Ectodermal cell (in vitro differentiated cells): ENCODE measurements around the gene MYL12A.
"Not testable (repeated sequence)": the region's sequence is repeated elsewhere in the genome, so short reads cannot be mapped to it uniquely, and the experiment has no call there.

Experiments
- H3K27ac ChIP-seq: 2 replicates; pipeline ENCODE4 v1.7.0; 2013; ENCODE audit warnings: mild to moderate bottlenecking, low read depth, low read length; ENCODE audit not compliant: insufficient read depth, poor library complexity, severe bottlenecking
- H3K27me3 ChIP-seq: 2 replicates; pipeline ENCODE4 v1.7.0; 2013; ENCODE audit warnings: mild to moderate bottlenecking, low read length; ENCODE audit not compliant: insufficient read depth, control insufficient read depth, poor library complexity, severe bottlenecking
- H3K36me3 ChIP-seq: one replicate; pipeline ENCODE4 v1.7.0; 2013; ENCODE audit warnings: low read length; ENCODE audit not compliant: control insufficient read depth, insufficient read depth
- H3K4me1 ChIP-seq: one replicate; pipeline ENCODE4 v1.7.0; 2013; ENCODE audit warnings: low read length; ENCODE audit not compliant: control insufficient read depth, insufficient read depth
- H3K4me3 ChIP-seq: 2 replicates; pipeline ENCODE4 v1.7.0; 2013; ENCODE audit warnings: low read depth, low read length, control low read depth; ENCODE audit not compliant: insufficient read depth
- H3K9me3 ChIP-seq: 2 replicates; pipeline ENCODE4 v1.7.0; 2013; ENCODE audit warnings: mild to moderate bottlenecking, low read length, moderate library complexity; ENCODE audit not compliant: control insufficient read depth
- WGBS, 2 experiments: methylation state at CpG; one replicate each; pipeline ENCODE4 v1.1.7; 2013; ENCODE audit warnings: missing lambda C conversion rate in 2 of 2; 5-methylcytosine and 5-hydroxymethylcytosine counted together

Gene MYL12A

DNA sequence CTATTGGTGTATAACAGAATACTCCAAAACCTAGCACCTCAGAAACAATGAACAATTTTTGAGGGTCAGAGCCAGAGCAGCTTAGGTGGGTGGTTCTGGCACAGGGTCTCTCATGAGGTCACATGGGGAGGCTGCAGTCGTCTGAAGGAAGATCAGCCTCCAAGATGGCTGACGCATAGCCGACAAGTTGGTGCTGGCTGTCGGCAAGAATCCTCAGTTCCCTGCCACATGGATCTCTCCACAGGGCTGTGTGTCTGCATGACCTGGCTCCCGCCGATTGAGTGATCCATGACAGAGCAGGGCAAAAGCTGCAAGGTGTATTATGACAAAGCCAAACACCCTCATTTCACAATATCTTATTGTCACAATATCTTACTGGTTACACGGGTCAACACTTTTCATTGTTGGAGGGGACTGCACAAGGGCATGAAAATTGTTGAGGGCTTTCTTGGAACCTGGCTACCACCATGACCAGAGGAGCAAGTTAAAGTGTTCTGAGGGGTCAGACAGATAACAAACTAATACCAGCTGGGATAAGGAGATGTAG is 18.5 kb downstream of the MYL12A start:
- Histone ChIP-seq H3K4me1 (peaks cover 9% of the 10 kb centered on the region), H3K27ac (no peak overlapping the region), H3K4me3 (no peak overlapping the region), H3K27me3 (no peaks in the 10 kb centered on the region), H3K36me3 (no peaks in the 10 kb centered on the region), H3K9me3 (no peaks in the 10 kb centered on the region)
- WGBS, 2 experiments: 60 to 68% methylated on average over 7 of the region's 7 CpGs

DNA sequence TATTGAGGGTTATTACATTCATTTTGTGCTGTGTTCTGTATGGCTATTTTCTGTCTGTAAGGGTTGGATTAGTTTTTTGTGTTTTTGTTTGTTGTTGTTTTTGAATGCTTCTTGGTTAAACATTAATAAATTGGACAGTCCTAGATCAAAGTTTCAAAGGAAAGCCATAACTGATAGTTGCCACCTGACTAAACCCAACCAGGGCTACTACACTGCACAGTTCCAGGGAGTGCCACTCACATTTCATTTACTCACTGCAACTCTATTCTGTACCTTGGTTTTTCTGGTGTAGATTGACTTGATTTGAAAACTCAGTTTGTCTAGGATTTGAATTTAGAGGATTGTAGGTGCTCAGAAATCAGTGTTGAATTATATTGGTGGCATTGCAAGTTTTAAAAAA is 20.7 kb downstream of the MYL12A start:
- Histone ChIP-seq H3K4me1 (peaks cover 6% of the 10 kb centered on the region), H3K27ac (no peak overlapping the region), H3K9me3 (no peaks in the 10 kb centered on the region), H3K36me3 (no peaks in the 10 kb centered on the region), H3K27me3 (no peaks in the 10 kb centered on the region), H3K4me3 (no peak overlapping the region)

DNA sequence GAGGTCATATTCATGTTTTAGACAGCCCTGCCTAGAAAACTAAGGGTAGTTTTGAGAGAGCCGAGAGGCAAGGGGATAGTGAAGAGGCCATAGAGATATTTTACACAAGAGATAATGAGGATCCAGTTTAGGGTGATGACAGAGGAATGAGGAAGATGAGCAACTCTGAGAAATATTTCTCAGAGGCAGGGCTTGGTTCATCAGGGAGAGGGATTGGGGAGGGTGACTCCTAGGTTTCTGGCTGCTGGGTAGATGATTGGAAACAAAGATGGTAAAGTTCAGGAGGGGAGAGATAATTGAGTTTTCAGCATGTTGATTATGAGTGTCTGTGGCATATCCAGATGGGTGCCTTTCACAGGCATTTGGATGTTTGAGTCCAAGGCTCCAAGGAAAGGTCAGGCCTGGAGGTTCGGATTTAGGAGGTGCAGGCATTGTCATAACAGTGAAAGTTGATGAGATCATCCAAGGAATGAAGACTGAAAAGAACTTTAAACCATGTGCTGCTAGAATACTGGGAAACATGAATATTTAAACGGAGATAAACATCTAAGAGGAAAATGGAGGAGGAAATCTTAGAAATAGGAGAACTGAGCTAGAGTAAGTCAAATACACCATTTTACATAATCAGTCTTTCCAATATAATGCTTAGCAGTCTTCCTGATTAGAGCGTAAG is 21.8 kb downstream of the MYL12A start:
- Histone ChIP-seq H3K27ac (no peak overlapping the region), H3K4me3 (no peak overlapping the region), H3K36me3 (peaks cover 3% of the 10 kb centered on the region), H3K9me3 (no peaks in the 10 kb centered on the region), H3K4me1 (no peaks in the 10 kb centered on the region), H3K27me3 (no peaks in the 10 kb centered on the region)
- 93 to 95% methylated on average over 4 of the region's 4 CpGs for WGBS, 2 experiments

DNA sequence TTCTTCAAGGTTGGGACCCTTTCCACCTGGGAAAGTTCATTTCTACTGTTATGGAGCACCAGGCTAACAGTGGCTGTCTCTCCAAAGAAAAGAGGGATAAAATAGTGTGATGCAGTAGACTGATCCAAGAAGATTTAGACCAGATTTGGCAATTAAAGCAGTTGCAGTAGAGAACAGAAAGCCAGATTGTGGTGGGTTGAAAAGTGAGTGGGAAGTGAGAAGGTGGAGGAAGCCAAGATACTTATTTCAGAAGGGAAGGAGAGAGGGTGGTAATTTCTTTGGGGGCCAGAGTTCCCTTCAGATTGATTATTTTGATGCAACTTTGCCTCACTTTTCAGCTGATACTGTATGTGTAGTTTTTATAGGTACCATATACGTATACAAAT is 22.3 kb downstream of the MYL12A start:
- H3K4me1 ChIP-seq: no peaks in the 10 kb centered on the region
- no peak overlapping the region for H3K4me3 ChIP-seq
- WGBS, 2 experiments: no CpG with 5 or more reads among the region's 1 CpG
- no peaks in the 10 kb centered on the region for H3K27me3 ChIP-seq
- H3K9me3 ChIP-seq: no peaks in the 10 kb centered on the region
- peaks cover 3% of the 10 kb centered on the region for H3K36me3 ChIP-seq
- no peak overlapping the region for H3K27ac ChIP-seq

DNA sequence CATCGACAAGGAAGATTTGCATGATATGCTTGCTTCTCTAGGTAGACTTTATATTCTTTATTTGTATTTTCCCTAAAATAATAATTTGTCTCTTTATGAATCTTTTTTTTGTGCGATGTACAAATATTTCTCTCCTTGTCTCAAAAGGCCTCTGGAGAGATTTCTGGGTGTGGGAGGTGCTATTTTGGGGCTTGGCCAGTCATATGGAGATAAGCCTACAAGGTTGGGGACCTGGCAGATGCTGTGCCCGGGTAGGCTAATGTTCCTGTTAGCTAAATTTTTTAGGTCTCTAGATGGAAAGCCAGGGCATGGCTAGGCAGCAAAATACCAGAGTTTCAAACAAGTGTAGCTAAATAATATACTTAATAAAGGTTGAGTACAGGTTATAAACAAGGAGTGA is 25.4 kb downstream of the MYL12A start:
- Histone ChIP-seq H3K4me1 (no peaks in the 10 kb centered on the region), H3K9me3 (no peaks in the 10 kb centered on the region), H3K36me3 (peaks cover 7% of the 10 kb centered on the region), H3K27me3 (no peaks in the 10 kb centered on the region), H3K4me3 (no peak overlapping the region), H3K27ac (no peak overlapping the region)
- WGBS, 2 experiments: 50 to 63% methylated on average over 2 to 3 of the region's 3 CpGs

DNA sequence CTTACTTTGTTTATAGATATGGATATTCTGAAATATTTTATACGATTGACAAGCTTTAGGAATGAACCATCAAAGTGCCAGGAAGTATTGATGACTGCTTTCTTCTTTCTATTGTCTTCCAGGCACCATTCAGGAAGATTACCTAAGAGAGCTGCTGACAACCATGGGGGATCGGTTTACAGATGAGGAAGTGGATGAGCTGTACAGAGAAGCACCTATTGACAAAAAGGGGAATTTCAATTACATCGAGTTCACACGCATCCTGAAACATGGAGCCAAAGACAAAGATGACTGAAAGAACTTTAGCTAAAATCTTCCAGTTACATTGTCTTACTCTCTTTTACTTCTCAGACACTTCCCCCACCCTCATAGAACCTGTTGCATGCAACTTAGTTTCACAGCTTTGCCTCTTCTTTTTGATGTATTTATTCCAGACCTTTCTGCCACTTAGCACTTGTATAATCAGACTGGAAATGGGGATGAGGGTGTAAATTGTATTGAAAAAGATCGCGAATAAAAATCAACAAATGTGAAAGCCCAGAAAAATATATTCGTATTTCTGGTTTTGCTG is 30.1 kb downstream of the MYL12A start:
- not testable (repeated sequence) for H3K27me3 ChIP-seq, H3K27ac ChIP-seq, H3K4me3 ChIP-seq, H3K36me3 ChIP-seq, H3K9me3 ChIP-seq, H3K4me1 ChIP-seq
- WGBS, 2 experiments: 86 to 87% methylated on average over 5 to 7 of the region's 7 CpGs

DNA sequence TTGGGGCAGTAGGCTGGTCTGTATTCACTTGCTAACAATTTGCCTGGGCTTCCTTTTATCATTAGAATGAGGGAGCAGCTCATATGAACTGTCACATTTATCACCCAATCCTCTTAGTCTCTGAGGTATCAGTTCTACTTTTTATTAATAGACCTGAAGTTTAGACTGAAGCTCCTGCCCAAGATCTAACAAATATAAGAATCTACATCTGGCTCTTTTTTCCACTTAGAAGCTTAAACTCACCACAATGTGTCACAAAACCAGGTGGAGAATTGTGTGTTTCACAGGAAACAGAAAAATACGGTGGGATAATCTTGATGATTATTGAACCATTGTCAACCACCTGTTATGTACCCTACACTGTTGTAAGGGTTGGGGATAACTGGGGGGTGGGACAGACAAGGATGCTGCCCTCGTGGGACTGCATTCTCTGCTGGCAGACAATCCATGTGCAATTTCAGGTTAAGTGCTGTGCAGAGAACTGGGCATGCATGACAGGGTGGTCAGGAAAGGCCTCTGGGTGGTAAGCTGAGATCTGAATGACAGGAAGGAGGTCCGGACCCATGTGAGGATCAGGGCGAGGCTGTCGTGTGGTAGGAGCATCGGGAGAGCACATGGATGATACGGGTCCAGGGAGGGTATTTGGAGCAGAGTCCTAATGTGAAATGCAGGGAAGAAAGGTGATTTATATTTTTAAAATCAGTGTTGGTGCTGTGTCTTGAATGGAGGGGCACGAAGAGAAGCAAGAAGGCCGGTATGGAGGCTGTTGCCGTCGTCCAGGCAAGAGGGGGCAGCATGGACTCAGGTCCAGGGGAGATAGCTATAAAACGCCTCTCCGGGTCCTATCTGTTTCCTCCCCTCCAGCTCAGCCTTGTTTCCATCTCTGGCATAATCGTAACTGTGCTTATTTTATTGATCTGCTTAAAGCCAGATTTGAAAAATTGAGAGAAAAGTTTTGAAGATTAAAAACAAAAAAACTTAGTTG is 31.9 kb downstream of the MYL12A start:
- WGBS, 2 experiments: 72 to 73% methylated on average over 14 of the region's 14 CpGs
- no peaks in the 10 kb centered on the region for H3K27me3 ChIP-seq
- H3K4me1 ChIP-seq: peaks cover 10% of the 10 kb centered on the region
- H3K4me3 ChIP-seq: no peak overlapping the region
- H3K27ac ChIP-seq: no peak overlapping the region
- peaks cover 4% of the 10 kb centered on the region for H3K36me3 ChIP-seq
- H3K9me3 ChIP-seq: no peaks in the 10 kb centered on the region

DNA sequence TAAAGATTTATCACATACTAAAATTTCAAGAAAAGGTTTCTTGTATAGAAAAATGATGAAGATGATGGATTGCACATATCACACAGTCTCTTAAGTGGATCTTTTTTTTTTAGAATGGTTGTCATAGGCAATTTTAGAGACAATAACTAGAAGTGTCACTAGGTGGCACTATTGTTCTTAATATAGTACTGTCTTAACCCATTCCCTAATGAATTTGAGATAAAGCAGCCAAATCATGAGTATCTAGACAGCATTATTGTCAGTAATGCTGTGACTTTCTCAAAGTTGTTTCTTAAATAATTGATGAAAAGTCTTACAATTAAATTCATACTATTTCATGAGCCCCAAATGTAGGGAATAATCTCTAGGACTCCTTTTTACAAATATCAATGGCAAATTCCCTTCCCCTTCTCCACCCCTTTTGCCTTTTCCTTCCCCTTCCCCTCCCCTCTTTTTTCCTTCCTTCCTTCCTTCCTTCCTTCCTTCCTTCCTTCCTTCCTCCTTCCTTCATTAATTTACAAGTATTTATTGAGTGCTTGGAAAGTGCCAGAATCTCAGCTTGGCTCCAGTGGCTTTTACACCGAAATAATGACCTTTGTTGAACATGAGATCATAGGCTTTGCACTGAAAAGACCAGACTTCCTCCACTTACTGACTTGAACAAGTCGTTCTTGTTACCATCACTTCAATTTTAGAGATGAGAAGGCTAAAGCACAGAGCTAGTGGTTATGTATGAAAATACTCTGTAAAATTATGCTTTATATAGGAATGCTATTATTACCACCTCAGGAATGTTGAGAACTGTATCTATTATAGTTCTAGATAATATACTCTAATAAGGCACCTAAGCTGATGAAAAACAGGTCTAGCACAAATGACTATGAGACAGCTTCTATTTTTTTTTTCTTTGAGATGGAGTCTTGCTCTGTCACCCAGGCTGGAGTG is 34.1 kb downstream of the MYL12A start:
- Histone ChIP-seq H3K4me3 (no peak overlapping the region), H3K27me3 (no peaks in the 10 kb centered on the region), H3K36me3 (peaks cover 4% of the 10 kb centered on the region), H3K4me1 (peaks cover 10% of the 10 kb centered on the region), H3K27ac (peak overlapping the region; percentile 32), H3K9me3 (no peaks in the 10 kb centered on the region)
- 74 to 91% methylated on average over 1 to 2 of the region's 2 CpGs for WGBS, 2 experiments

DNA sequence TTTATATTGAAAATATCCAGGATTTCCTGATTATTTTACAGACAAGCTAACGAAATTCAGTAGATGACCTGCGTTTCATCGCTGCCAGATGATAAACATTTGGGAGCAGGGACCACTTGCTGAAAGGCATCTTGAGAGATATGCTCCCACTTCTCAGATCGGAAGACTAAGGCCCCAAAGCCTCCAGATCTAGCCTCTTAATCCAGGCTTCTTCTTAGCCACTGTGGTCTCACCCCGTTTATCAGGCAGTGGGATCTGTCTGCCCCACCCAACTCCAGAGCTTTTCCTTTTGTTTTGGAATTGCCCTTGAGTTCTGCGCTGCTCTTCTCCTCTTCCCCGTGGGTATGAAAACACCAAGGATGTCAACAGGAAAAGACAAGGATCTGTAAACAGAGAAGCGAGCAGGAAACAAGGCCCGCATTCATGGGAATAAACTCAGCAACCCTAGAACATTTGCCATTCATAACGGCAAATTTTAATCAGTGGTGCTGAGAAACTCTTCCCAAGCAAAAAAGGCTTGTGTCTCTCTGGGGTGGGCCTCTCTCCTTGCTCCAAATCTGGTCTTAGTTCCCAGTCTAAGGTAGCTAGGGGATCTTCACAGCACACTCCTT is 35.8 kb downstream of the MYL12A start:
- 93 to 94% methylated on average over 10 of the region's 10 CpGs for WGBS, 2 experiments
- H3K27me3 ChIP-seq: no peaks in the 10 kb centered on the region
- H3K4me3 ChIP-seq: no peak overlapping the region
- H3K4me1 ChIP-seq: peaks cover 10% of the 10 kb centered on the region
- no peak overlapping the region for H3K27ac ChIP-seq
- no peaks in the 10 kb centered on the region for H3K9me3 ChIP-seq
- H3K36me3 ChIP-seq: no peaks in the 10 kb centered on the region
